WERI-Rb-1 (cell line): ENCODE measurements around the gene CKMT2.

ENCODE experiments used
- DNase-seq: peaks from one replicate; pipeline ENCODE4 v3.0.0-alpha.2; 2020
- H3K27ac ChIP-seq: fragments of 250-450 bp; sonication (Bioruptor Pico); 2 replicates; pipeline ENCODE4 v1.5.1; 2020; ENCODE audit warnings: mild to moderate bottlenecking, moderate library complexity
- H3K27me3 ChIP-seq: fragments of 250-450 bp; sonication (Bioruptor Pico); 2 replicates; pipeline ENCODE4 v1.5.1; 2021; ENCODE audit warnings: mild to moderate bottlenecking, low read depth, moderate library complexity; ENCODE audit not compliant: insufficient read depth, severe bottlenecking
- H3K36me3 ChIP-seq: fragments of 250-450 bp; sonication (Bioruptor Pico); 2 replicates; pipeline ENCODE4 v1.5.1; 2020; ENCODE audit warnings: mild to moderate bottlenecking, moderate library complexity
- H3K4me3 ChIP-seq: 2 replicates; pipeline ENCODE4 v1.5.1; 2011; ENCODE audit warnings: low read depth, mild to moderate bottlenecking, control low read depth, low read length
- H3K9me3 ChIP-seq: fragments of 250-450 bp; sonication (Bioruptor Pico); 2 replicates; pipeline ENCODE4 v1.5.1; 2021; ENCODE audit warnings: mild to moderate bottlenecking, moderate library complexity; ENCODE audit not compliant: severe bottlenecking
- TF ChIP-seq, protein P1 (sequence below): IDR thresholded peaks from 2 replicates; pipeline ENCODE4 v1.5.1; 2011; ENCODE audit warnings: low read depth, mild to moderate bottlenecking, control low read depth, inconsistent platforms, low read length

CKMT2 gene

DNA sequence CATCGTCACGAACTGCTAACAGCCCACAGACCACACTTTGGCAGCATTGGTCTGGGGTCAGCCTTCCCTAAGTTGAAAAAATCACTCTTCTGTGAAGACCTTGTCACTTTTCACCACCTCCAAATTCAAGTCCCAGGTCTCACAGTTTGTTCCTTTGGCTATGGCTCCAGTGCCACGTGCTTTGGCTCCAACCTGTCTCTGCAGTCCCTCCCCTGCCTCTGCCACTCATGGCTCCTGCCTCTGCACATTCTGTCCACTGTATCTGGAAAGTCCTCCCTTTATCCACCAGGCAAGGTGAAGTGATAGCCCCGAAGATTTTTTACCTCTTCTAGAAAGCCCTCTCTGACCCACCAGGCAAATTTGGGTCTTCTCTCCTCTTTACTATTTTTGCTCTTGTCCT, 5.3 kb downstream of the CKMT2 start:
- H3K4me3 ChIP-seq: no peak overlapping the region
- H3K36me3 ChIP-seq: no peaks in the 10 kb centered on the region; the same call in 1 of the 2 replicates
- no peaks in the 10 kb centered on the region for H3K27me3 ChIP-seq
- no peak overlapping the region for H3K27ac ChIP-seq
- TF ChIP-seq, protein P1, sequence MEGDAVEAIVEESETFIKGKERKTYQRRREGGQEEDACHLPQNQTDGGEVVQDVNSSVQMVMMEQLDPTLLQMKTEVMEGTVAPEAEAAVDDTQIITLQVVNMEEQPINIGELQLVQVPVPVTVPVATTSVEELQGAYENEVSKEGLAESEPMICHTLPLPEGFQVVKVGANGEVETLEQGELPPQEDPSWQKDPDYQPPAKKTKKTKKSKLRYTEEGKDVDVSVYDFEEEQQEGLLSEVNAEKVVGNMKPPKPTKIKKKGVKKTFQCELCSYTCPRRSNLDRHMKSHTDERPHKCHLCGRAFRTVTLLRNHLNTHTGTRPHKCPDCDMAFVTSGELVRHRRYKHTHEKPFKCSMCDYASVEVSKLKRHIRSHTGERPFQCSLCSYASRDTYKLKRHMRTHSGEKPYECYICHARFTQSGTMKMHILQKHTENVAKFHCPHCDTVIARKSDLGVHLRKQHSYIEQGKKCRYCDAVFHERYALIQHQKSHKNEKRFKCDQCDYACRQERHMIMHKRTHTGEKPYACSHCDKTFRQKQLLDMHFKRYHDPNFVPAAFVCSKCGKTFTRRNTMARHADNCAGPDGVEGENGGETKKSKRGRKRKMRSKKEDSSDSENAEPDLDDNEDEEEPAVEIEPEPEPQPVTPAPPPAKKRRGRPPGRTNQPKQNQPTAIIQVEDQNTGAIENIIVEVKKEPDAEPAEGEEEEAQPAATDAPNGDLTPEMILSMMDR: no peak
- DNase-seq: no peak
- H3K9me3 ChIP-seq: no peaks in the 10 kb centered on the region

DNA sequence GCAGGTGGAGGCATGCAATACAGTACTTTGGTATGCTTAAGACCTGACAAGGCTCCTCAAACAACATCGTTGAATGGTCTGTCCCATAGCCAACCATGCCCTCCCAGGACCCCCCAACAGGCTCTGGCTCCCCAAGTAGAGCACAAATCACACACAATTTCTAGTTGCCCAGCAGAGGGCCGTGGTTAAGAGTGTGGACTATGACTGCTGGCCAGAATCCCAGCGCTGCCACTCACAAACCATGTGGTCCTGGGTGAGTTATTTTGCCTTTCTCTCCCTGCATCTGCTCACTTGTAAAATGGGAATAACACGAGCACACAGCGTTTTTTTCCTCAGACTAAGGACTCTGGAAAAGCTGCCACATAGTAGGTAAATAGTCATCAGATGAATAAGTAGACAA, 6.5 kb downstream of the CKMT2 start:
- no peaks in the 10 kb centered on the region for H3K27me3 ChIP-seq
- no peak for DNase-seq
- H3K27ac ChIP-seq: no peak overlapping the region
- no peaks in the 10 kb centered on the region for H3K9me3 ChIP-seq
- H3K36me3 ChIP-seq: no peaks in the 10 kb centered on the region; the same call in 1 of the 2 replicates
- H3K4me3 ChIP-seq: no peak overlapping the region
- TF ChIP-seq, protein P1: no peak

DNA sequence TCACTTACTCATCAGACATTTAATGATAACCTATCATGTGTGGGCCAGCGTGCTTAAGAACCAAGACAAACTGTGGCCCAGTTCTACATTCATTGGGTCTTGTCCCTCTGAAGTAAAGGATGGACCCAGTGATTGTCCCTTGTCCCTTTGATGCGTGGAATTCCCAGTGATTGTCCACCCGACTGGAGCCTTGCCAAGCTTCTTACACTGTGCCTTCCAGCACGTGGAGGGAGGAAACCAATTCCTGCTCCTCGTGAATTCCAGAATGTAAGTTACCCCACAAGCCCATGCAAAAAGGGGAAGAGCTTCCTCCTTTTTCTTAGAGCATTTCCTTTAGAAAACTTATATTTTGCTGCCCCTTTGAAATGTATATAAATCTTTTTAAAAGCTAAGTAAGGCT, 7.9 kb downstream of the CKMT2 start:
- Histone ChIP-seq H3K36me3 (no peaks in the 10 kb centered on the region; the same call in 1 of the 2 replicates), H3K27me3 (no peaks in the 10 kb centered on the region), H3K4me3 (no peak overlapping the region), H3K9me3 (no peaks in the 10 kb centered on the region), H3K27ac (no peak overlapping the region)
- no peak for DNase-seq
- TF ChIP-seq, protein P1: no peak

DNA sequence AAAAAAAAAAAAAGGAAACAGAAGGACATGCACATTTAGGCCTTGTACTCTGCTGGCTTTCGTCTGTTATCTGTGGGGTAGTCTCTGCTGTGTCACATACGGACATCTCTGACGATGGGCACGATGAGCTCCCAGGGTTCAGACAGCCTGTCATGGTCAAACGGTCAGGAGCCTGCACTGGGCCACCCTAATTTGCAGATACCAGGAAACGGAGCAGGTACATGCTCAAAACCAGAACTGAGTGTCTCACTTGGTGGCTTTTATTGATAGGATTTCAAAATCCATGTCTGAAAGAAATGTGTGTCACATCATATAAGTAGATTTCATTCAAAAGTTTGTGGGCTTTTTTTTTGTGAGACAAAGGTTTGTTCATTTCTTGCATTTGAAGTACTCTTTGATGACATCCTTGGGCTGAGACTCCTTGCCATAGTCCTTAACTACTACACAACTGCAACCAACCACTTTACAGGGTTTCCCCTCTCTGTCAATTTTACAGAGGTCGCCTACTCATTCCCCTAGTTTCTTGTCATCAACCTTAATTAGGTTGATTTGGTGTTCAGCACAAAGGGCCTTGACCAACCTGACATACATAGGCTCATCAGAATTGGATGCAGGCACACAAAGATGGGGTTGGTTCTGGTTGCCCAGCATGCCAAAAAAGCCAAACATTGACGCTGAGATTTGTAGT, 9.0 kb downstream of the CKMT2 start:
- no peak overlapping the region for H3K27ac ChIP-seq
- no peak overlapping the region for H3K4me3 ChIP-seq
- no peaks in the 10 kb centered on the region for H3K9me3 ChIP-seq
- TF ChIP-seq, protein P1: no peak
- H3K36me3 ChIP-seq: no peaks in the 10 kb centered on the region; the same call in 1 of the 2 replicates
- H3K27me3 ChIP-seq: no peaks in the 10 kb centered on the region
- no peak for DNase-seq

DNA sequence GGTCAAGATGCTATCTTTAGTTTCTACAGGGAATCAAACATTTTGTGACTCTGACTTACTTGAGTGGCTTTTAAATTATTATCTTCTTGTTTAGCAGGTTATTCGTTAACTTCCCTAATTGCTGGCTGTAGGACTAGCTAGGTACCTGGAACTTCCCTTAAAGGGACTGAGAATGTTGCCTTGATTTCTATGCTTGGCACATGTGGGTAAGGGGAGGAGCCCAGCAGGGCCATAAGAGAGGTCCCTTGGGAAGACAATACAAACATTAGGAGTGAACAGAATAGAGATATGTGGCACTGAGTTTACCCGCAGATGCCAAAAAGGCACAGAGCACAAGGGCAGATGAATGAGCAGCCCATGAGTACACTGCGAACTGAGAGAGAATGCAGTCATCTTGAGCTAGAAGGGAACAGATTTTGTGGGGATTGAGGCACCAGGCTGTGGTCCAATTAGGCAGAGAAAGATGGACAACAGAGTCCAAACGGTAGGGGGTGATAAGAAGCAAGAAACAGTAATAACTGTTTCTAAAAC, 9.8 kb downstream of the CKMT2 start:
- TF ChIP-seq, protein P1: no peak
- Histone ChIP-seq H3K27me3 (no peaks in the 10 kb centered on the region), H3K36me3 (no peaks in the 10 kb centered on the region; the same call in 1 of the 2 replicates), H3K27ac (no peak overlapping the region), H3K4me3 (no peak overlapping the region), H3K9me3 (no peaks in the 10 kb centered on the region)
- DNase-seq: no peak

DNA sequence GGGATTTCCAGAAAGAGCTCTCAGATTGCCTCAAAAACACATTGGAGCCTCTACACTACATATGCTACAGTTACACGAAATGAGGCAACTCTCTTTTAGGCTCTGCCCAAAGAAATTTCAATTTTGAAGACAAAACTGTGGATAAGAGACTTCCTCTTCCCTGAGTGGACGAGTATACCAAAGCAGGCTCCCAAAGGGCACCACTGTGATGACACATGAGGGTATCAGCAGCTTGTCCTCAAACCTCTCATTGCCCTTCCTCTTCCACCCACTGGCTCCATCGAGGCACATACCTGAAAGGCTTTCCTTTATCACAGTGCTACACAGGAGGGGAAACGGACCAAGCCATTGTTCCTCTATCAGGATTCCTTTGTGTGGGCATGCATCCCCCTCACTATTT, 11.3 kb downstream of the CKMT2 start:
- Histone ChIP-seq H3K27me3 (no peaks in the 10 kb centered on the region), H3K9me3 (no peaks in the 10 kb centered on the region), H3K36me3 (no peaks in the 10 kb centered on the region; the same call in 1 of the 2 replicates), H3K4me3 (no peak overlapping the region), H3K27ac (no peak overlapping the region)
- DNase-seq: no peak
- TF ChIP-seq, protein P1: no peak
